Brain pericyte (primary cell): ENCODE results near the gene BSPRY.
"Not testable (repeated sequence)": the region's sequence is repeated elsewhere in the genome, so short reads cannot be mapped to it uniquely, and the experiment has no call there.

Source experiments
- DNase-seq: peaks from one replicate; pipeline ENCODE4 v3.0.0-alpha.2; 2012; ENCODE audit warnings: low read depth, low spot score

Gene BSPRY

DNA sequence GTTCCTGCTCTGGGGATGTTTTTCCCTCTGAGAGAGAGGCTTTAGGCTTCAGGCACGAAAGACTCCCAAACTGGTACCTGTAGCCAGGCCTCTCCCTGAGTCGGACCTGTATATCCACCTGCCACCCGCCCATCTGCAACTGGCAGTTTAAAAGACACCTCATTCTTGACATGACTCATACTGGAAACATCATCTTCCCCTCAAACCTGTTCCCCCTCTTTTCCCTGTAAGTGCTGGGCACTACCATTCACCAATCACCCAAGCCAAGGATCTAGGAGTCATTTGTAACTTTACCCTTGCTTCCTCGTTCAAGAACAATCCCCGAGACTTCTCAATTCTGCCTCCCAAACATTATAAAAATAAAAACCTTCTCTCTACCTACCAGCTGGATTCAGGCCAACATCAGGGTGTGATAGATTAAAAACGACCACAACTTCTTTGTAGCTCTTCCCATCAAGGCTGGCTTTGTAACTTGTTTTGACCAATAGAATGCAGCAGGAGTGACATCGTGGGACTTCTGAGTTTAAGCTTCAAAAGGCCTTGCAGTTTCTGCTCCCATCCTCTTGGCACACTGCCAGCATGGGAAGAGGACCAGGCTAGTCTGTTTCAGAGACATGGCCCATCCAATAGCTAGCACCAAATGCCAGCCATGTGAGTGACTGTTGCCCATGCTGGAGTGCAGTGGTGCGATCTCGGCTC is 7.5 kb upstream of the BSPRY start:
- no peak for DNase-seq

DNA sequence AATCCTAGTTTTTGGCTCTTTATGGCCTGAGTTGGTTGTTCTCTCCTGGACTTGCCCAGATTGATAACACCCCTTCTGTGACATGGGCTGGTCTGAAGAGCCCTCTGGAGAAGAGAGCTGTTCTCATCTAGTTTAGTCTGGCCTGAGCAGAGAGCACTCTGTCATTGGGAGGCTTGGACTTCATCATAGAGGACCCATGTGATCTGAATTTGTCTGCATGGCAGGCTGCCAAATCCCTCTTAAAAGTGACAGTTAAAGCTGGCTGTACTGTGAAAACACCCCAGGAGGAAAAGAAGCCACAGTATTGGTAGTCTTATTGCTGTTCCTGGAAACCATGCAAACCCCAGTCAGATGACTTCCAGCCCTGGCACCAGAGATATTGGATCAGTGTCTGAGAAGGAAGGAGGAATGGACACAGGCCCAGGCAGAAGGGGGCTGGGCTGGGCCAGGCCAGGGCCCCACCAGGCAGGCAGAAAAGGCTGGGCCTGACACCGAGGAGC is 5.6 kb upstream of the BSPRY start:
- DNase-seq, result no peak

DNA sequence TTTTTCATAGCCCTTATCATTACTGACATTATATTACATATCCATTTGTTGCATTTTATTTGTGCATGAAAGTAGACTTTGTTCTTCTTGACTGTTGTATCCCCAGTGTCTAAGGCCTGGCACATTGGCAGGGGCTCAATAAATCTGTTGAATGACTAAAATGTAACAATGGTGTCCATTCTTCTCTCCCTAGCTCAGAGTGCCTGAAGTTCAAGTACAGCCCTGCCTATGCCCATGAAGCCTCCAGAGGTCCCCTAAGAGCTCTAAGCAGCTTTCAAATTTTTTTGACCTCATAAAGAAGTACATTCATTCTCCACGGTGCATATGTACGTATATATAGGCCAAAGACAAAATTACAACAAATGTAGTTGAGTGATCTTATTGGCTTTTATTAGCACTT is 4.2 kb upstream of the BSPRY start:
- DNase-seq, result no peak

DNA sequence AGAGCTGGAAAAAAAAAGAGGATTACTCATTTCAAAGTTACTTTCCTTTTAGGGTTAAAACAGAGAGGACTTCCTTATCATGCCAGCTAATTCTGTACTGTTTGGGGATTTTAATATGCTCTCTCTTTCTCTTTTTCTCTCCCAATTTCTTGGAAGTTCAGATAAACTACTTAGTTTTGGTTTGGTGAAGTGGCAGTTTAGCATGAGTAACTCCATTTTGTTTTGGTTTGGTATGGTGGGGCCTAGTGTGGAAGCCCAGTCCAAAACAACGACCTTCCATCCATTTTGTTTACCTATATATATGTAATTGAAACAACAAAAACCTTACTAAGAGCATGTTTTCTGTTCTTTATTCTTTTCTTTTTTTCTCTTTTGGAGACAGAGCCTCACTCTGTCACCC is 3.7 kb upstream of the BSPRY start:
- no peak for DNase-seq

DNA sequence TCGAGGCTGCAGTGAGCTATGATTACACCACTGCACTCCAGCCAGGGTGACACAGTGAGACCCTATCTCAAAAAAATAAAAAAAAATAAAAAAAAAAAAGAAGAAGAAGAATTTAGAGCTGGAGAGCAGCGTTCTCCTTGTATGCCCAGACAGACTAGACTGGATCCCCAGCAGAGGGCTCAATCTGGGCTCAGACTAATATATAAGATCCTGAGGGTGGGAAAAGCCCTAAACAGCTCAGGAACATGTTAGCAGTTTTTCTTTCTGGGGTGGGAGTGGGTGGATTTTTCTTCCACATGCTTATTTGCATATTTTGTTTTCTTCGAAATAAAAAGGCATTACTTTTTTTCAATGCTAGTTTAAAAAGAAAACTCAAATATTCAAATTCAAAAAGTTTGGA is 904 bp upstream of the BSPRY start:
- DNase-seq, result no peak

DNA sequence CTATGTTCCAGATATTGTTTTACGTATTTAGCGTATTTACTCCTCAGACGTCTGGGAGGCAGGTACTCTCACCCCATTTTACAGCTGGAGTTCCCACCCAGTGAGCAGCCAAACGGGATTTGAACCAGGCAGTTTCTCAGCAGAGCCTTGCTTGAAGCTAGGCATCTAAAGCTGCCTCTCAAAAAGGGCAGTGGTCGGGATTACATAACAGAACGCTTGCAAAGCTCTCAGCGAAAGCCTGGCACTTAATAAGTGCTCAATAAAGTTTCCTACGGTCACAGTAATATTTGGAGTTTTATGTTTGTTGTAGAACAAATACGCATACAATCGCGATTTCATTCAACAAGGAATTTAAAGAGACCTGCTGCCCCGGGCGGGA is 286 bp upstream of the BSPRY start:
- no peak for DNase-seq

DNA sequence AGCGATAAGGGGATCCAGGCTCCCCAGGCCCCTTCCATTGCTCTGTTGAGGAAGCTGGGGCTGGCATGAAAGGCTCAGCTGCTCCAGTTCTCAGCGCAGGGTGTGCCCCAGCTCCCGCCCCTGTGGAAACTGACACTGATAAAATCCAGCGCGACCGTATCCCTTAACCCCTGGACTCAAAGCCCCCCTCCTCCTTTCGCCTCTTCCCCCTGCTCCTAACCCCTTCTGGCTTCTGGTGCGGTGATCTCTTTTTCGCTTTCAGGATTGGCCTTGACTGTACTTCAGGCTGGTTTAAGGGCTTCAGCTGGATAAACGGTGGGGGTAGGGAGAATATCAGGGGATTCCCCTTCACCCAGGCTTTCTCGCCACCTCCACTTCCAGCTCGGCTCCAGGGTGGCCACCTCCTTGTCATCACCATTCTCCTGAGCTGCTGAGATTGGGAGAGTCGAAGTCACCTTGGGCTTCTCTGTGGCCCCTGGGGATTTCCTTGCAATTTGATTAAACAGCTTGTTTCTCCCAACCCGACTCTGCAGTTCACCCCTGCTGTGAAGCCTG is 843 bp downstream of the BSPRY start:
- DNase-seq, result no peak

DNA sequence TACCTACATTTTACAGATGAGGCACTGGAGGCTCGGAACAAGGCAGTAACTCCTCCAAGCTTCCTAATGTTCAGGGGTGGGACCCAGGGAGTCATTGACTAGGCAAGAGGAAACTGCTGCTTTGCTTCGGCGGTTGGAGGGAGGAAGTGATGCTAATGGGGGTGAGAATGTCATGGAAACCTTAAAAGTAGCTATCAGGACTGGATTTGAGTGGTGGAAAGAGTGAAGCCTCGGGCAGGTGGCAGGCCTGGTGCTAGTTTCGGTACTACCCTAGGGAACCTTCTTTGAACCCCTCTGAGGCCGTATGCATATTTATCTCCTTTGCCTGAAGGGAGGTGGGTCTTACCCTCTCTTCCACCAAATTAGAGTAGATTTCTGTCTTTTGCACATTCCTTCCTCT is 1.6 kb downstream of the BSPRY start:
- DNase-seq, result no peak

DNA sequence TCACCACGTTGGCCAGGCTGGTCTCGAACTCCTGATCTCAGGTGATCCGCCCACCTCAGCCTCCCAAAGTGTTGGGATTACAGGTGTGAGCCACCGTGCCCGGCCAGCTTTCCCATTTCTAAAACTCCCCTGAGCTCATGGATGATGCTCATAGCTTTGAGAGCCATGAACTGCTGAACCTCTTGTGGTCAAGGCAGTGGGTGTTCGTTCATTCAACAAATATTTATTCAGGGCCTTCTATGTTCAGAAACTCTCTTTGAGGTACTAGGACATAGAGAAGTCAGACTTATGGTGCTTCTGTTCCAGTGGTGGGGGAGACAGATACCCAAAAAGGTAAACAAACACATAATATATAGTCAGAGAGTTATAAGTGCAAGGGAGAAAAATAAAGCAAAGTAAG is 2.7 kb downstream of the BSPRY start:
- no peak for DNase-seq

DNA sequence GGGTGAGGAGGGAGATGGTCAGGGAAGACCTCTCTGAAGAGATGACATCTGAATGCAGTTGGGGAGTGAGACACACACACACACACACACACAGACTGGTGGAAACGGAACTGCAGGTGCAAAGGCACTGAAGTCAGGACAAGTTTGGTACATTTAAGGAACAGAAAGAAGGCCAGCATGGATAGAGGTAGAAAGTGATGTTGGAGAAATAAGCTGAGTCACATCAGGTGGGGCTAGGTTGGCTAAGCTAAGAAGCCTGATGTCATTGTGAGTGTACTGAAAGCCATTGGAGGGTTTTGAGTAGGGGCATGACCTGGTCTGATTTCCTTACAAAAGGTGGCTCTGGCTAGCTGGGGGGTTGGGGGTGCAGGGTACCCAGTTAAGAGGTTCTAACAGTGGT is 3.1 kb downstream of the BSPRY start:
- DNase-seq, result no peak

DNA sequence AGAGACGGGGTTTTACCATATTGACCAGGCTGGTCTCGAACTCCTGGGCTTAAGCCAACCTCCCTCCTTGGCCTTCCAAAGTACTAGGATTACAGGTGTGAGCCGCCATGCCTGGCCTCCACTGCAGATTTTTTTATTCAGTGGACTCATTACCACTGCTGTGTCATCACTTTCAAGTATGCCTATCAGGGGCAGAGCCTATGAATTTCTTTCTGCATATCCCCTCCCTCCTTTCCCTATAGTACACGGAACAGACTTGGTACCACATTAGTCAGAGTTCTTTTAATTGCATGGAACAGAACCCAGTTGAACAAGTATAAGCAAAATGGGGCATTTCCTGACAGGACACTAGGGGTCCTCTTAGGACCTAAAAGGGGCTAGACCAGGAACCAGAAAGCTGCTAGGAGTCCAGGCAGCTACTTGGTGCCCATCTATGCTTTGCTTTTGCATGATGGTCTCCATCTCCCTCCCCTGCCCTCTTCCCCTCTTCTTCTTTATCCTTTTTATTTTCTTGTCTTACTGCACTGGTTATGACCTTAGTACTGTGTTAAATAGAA is 5.8 kb downstream of the BSPRY start:
- DNase-seq, result no peak

DNA sequence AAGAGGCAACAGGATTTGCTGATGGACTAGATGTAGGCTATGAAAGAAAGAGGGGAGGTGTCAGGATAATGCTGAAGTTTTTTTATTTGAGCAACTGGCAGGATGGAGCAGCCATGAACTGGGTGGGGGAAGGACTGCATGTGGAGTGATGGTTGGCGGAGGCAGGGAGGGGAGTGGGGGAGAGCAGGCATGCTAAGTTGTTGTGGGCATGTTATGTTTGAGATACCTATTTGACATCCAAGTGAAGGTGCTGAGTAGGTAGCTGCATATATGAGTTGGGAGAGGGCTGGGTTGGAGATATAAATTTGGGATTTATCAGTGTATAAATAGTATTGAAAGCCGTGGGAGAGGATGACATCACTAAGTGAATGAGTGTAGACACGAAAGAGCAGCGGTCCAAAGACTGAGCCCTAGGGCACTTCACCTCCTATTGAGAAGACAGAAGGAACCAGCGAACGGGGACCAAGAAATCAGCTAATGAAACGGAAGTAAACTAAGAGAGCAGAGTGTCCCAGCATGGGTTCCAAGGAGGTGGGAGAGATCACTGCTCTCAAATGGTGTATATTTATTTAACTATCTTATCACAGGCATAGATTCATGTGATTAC is 7.4 kb downstream of the BSPRY start:
- no peak for DNase-seq

DNA sequence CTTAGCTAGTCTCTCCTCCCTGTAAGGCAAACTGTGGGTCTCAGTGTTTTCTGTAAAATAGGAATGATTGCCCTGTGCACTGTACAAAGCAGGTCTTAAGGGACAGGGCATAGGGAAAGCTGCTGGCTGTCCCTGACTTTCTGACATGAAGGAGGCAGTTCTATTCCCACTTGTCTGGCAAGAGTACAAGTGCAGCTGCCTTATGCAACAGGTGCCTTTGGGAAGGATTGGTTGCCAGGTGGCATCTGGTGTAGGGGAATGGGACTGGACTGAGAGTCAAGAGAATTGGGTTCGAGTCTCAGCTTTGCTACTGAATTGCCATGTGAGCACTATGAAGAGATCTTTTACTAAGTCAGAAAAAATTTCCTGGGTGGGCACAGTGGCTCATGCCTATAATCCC is 10.0 kb downstream of the BSPRY start:
- DNase-seq, result no peak

DNA sequence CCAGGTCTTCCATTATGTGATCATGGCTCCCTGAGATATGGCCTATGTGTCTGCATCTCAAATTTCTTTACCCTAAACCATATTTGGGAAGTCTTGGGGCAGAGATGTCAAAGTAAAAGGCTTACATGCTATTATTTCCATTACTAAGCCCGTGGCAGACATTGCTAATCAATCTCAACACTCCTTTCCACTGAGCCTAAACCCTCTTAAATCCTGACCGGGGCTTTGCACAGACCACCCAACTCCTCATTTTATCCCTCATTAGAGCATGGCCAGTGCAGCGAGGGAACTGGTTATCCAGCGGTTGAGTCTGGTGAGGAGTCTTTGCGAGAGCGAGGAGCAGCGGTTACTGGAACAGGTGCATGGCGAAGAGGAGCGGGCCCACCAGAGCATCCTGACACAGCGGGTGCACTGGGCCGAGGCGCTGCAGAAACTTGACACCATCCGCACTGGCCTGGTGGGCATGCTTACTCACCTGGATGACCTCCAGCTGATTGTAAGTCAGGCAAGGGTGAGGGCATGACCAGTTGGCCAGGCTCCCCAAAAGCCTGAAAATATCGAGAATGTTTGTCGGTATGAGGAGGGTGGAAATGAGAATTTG is 11.0 kb downstream of the BSPRY start:
- DNase-seq, result no peak

DNA sequence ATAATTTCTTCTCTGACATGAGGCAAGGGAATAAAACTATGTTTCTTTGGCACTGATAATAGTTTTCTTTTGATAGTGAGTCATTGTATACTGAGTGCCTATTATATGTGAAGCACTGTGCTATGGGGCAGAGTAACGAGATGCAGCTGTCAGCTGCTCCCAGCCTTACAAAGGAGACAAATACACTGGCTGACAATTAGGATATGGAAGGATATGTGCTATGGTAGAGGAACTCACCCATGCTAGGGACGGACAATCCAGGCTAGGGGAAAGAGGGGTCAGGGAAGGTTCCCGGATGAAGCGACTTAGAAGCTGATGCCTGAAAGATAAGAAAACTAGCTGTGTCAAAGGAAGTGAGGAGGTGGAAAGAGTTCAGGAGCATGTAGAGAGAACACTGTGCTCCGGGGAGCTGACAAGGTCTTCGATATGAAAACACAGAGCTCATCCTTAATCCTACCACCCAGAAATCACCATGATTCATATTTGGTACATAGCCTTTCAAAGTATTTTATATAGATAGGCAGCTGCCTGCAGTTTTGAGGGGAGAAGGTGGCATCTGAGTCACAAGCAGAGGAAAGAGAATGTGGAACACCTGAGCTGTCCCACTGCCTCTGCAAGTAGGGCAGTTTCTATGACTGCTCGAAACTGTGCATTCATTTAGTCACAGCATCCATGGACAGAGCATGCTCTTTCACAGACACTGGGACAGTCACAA is 12.1 kb downstream of the BSPRY start:
- DNase-seq, result no peak

DNA sequence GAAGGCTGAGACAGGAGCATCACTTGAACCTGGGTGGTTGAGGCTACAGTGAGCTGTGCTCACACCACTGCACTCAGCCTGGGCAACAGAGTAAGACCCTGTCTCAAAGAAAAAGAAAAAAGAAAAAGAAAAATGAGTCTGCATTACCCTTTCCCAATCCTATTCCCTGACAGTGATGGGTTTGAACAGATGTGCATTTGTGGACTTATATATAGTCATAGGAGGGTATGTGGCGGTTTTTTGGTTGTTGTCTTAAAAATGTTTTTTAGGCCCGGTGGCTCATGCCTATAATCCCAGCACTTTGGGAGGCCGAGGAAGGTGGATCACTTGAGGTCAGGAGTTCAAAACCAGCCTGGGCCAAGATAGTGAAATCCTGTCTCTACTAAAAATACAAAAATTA is 14.0 kb downstream of the BSPRY start:
- DNase-seq, result no peak

DNA sequence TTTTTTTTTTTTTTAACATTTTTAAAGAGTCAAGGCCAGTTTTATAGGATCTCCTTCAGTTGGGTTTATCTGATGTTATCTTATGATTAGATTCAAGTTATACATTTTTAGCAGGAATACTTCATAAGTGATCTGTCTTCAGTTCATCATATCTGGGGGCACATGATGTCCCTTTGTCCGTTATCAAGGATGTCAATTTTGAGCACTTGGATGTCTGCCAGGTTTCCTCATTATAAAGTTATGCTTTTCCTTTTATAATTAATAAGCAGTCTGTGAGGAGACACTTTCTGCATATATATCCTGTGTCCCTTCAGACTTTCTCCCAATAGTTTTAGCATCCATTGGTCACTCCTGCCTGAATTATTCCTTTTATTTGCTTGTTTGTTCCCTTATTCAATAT is 15.6 kb downstream of the BSPRY start:
- DNase-seq, result no peak

DNA sequence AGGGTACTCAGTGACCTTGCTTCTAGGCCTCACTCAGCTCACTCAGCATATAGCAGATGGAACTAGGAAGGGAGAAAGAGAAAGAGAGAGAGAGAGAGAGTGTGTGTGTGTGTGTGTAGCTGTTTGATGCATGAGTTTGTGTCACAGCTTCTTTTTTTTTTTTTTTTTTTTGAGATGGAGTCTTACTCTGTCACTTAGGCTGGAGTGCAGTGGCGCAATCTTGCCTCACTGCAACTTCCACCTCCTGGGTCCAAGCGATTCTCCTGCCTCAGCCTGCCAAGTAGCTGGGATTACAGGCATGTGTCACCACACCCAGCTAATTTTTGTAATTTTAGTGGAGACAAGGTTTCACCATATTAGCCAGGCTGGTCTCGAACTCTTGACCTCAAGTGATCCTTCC is 16.3 kb downstream of the BSPRY start:
- DNase-seq, result not testable (repeated sequence)

DNA sequence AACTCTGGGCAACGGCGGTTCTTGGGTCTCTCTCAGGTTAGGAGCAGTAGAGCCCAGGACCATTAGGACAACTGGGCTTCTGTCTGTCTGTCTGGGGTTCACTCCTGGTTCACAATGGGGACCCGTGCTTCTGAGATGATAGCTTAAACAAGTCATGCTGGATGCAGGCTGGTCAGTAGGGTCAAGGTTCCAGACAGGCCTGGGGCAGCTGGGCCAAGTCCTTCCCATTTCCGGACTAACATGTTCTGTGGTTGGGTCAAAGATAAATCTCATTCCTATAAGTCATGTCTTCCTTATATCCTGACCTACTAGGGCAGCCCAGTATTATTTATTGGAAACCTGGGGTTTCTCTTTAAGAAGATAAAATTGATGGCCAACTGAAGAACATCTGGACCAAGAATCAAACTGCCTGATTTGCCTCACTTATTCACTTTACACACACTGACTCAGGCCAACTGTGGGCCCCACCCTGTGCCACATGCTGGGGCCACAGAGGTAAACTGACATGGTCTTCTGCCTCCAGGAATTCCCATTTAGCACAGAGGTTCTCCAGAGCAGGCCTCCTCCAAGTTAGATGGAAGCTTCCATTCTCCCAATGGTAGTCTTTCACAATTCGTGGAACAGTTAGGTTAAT is 19.1 kb downstream of the BSPRY start:
- no peak for DNase-seq

DNA sequence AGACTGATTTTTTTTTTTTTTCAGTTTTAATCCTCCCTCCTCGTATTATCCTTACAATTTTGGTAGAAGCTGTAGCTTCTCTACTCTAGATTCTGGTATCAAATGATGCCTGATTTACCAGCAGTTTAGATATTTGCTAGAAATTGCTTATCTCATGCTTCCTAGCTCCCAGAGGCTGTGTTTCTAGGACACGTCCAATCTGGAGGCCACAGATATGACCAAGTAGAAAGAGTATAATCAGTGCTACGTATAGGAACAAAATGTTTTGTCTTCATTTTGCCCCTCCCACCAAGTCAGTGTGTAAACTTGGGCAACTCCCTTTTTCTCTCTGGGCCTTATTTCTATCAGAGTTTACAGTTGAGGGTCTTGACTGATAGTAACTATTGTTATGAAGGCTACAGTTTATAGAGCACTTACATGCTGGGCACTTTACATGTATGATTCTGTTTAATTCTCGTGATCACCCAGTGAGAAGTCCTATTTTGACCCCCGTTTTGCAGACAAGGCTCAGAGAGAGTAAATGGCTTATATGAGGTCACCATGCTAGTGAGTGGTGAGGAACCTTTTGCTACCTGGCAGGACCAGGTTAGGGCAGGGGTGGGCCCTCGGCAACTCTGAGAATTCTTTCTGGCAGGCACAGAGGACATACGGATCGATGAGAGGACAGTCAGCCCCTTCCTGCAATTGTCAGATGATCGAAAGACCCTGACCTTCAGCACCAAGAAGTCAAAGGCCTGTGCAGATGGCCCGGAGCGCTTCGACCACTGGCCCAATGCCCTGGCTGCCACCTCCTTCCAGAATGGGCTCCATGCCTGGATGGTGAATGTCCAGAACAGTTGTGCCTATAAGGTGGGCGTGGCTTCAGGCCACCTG is 19.9 kb downstream of the BSPRY start:
- no peak for DNase-seq

DNA sequence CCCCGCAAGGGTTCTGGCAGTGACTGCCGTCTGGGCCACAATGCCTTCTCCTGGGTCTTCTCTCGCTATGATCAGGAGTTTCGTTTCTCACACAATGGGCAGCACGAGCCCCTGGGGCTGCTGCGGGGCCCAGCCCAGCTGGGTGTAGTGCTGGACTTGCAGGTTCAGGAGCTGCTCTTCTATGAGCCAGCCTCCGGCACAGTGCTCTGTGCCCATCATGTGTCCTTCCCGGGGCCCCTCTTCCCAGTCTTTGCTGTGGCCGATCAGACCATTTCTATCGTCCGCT is 20.5 kb downstream of the BSPRY start:
- no peak for DNase-seq
